Regular cardiac myocyte (primary cell): Measurements from ENCODE around the gene RHBDL3. TPM values are rescaled to one million over a fixed set of nuclear protein-coding genes. Genes with fewer than 3 reads are reported as not detected.

Source experiments
- total RNA-seq: library from RNA; depleted of rRNA; stranded (reverse); fragments of >200 nt; gene quantifications from 2 replicates; pipeline ENCODE4 v1.2.3, GENCODE V29; 2014

RHBDL3 gene
- under 0.01 TPM in 1 of 2 replicates, not detected in the other for total RNA-seq

GRCh38 chr17:32265192-32265923 is at the start of gene RHBDL3:
TSS of gene RHBDL3 (plus strand) at chr17:32265832. CDS start at chr17:32266190, 358 bp downstream.

DNA sequence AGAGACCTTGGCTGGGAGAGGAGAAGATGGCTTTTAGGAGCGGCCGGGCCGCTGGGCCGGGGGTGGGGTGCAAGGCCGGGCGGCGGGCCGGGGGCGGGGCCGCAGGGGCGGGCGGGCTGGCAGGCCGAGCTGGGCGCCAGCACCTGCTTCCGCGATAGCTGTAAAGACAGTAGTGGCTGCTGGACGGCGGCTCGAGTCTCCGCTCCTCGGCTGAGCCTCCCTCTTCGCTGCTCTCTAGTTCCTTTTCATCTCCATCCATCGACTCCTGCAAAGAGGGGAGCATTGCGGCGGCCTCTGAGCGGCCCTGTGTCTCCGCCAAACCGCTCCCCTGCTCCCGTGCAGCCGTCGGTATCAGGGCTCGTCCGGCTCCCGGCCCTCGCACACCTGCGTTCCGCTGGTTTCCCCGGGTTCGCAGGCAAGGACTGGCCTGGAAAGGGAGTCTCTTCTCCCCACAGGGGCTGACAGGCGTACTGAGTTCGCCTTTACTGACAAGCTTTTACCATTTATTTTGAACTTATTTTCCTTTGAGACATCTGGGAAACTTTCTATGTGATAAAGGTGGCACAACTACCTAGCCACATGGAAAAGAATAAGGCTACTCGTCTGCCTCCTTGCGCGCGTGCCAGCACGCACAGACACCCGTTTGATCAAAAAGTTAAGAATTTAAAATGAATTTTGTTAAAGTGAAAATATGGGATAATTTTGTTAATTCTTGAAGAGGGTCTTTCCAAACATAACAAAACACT is 76.4 kb downstream of the RHBDL3 start, which contains the start of gene C17orf75:
TSS of gene C17orf75 (minus strand) at position 317 of the 746 bp plus-strand sequence. CDS start at position 283, 34 bp downstream.

DNA sequence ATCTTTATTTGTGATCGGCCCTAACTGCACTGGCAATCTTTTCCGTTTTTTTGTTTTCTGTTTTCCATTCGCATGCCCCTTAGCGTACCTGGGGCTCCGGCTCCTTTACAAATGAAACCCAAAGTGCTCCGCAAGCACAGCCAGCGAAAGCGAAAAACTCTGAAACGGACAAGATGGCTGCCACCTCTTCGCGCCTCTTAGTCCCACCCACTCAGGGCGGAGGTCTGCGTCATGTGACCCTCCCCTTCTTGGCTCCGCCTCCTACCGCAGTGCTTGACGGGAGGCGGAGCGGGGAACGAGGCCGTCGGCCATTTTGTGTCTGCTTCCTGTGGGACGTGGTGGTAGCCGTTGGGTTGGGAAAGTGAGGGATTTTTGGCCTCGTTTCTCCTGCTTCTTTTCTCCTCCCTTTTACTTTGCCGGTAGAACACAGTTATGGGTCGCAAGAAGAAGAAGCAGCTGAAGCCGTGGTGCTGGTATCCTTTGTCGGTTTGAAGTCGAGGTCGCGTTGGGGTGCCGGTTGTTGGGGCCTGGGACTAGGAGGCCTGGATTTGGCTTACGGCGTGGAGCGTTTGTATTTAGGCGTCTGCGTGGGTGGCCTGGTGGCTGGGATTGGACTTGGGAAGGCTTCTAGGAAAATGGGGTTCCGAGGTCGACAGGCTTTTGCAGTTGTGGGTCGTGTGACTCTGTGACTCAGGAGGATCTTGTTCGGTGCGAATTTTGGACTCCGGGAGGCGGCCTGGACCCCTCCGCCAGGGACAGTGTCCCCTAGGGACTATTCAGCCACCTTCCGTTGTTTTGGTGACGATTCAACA is 84.4 kb downstream of the RHBDL3 start, which contains the start of gene ZNF207:
TSS of gene ZNF207 (plus strand) at position 304 of the 812 bp plus-strand sequence. CDS start at position 433, 129 bp downstream.

Other genes starting within 250 kb of the RHBDL3 start
- gene RHOT1, start 123.3 kb upstream of the RHBDL3 start, total RNA-seq: 43.1 and 55.8 TPM in 2 replicates
- gene C17orf75, start 76.3 kb downstream of the RHBDL3 start, total RNA-seq: 15.9 and 19.2 TPM in 2 replicates
- 76.7 and 86.3 TPM in 2 replicates for gene ZNF207, start 84.3 kb downstream of the RHBDL3 start, total RNA-seq
- 73.9 and 137 TPM in 2 replicates for gene PSMD11, start 178.7 kb downstream of the RHBDL3 start, total RNA-seq
- 0.56 and 2.1 TPM in 2 replicates for gene CDK5R1, start 221.2 kb downstream of the RHBDL3 start, total RNA-seq